Hepatocyte (in vitro differentiated cells): ENCODE data around the gene THTPA.

Source experiments
- CTCF ChIP-seq: fragments of 200-600 bp; sonication (generic); IDR thresholded peaks from 2 replicates; pipeline ENCODE4 v1.5.1; 2016; ENCODE audit warnings: antibody characterized with exemption, mild to moderate bottlenecking; ENCODE audit not compliant: poor library complexity
- EZH2phosphoT487 ChIP-seq: fragments of 200-600 bp; sonication (generic); IDR thresholded peaks from one replicate; pipeline ENCODE4 v1.6.1; 2018; ENCODE audit warnings: antibody characterized with exemption, mild to moderate bottlenecking, low read depth, moderate library complexity; ENCODE audit not compliant: unreplicated experiment, severe bottlenecking

GRCh38 chr14:23530375-23531055 is 25.6 kb upstream of the THTPA start:
- TF ChIP-seq CTCF (no peak), EZH2phosphoT487 (no peak)
